ENCODE results near the gene CTSO.

Gene CTSO

DNA sequence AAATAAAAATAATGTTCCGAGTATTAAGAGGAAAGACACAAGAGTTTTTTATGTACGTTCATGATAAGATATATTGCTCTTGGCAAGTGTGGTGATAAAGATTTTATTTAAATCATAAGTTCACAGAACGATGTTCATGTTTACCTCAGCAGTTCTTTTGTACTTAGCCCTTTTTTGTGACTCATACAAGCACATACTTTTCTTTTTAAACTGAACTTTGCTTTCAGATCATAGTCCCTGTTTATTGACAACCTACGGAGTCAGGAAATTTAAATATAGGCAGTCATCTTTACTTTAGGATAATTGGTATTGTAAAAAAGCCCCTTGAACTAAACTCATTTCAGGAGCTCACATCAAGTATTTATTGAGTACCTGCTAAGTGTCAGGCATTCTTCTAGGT is 1.3 kb upstream of the CTSO start:
- Histone ChIP-seq H3K4me1 (ENCODE audit: control insufficient read depth, low read length) (peaks cover 6% of the 10 kb centered on the region), H3F3A (ENCODE audit: control insufficient read depth, insufficient read depth) (peaks cover 3% of the 10 kb centered on the region; the same call in 1 of the 2 replicates), H4K20me1 (ENCODE audit: control insufficient read depth, insufficient read depth, low read depth, low read length) (no peaks in the 10 kb centered on the region), H3K27me3 (ENCODE audit: control insufficient read depth, low read length) (no peaks in the 10 kb centered on the region), H3K4me3 (ENCODE audit: low read length) (no peak overlapping the region), H3K9me2 (replicated peaks; ENCODE audit: control insufficient read depth, low read length) (no peaks in the 10 kb centered on the region), H3K27ac (ENCODE audit: low read depth, low read length) (no peak overlapping the region), H3K79me2 (ENCODE audit: control insufficient read depth, low read length) (no peaks in the 10 kb centered on the region), H3K4me2 (ENCODE audit: low read length) (no peak overlapping the region), H3K36me3 (ENCODE audit: control insufficient read depth, low read length) (no peaks in the 10 kb centered on the region), H3K9me3 (ENCODE audit: control insufficient read depth, insufficient read depth, low read length) (no peaks in the 10 kb centered on the region)
- TF ChIP-seq CTCF (IDR thresholded peaks at IDR 0.05; ENCODE audit: low read depth, low read length, poor library complexity, severe bottlenecking) = no peak
- no peak for TF ChIP-seq EZH2phosphoT487 (IDR thresholded peaks at IDR 0.05; ENCODE audit: borderline replicate concordance, low read length)

- H3K27ac ChIP-seq (ENCODE audit: low read depth, low read length) = no peak overlapping the region
- H4K20me1 ChIP-seq (ENCODE audit: control insufficient read depth, insufficient read depth, low read depth, low read length) = no peaks in the 10 kb centered on the region
- H3K4me3 ChIP-seq (ENCODE audit: low read length) = peak overlapping the region; percentile 91
- H3K79me2 ChIP-seq (ENCODE audit: control insufficient read depth, low read length) = no peaks in the 10 kb centered on the region
- H3K27me3 ChIP-seq (ENCODE audit: control insufficient read depth, low read length) = no peaks in the 10 kb centered on the region
- no peaks in the 10 kb centered on the region for H3K36me3 ChIP-seq (ENCODE audit: control insufficient read depth, low read length)
- no peaks in the 10 kb centered on the region for H3K9me2 ChIP-seq (replicated peaks; ENCODE audit: control insufficient read depth, low read length)
- peaks cover 6% of the 10 kb centered on the region for H3K4me1 ChIP-seq (ENCODE audit: control insufficient read depth, low read length)
- no peaks in the 10 kb centered on the region for H3K9me3 ChIP-seq (ENCODE audit: control insufficient read depth, insufficient read depth, low read length)
- peaks cover 3% of the 10 kb centered on the region; the same call in 1 of the 2 replicates for H3F3A ChIP-seq (ENCODE audit: control insufficient read depth, insufficient read depth)
- peak overlapping the region; percentile 99 for H3K4me2 ChIP-seq (ENCODE audit: low read length)
- TF ChIP-seq CTCF (IDR thresholded peaks at IDR 0.05; ENCODE audit: low read depth, low read length, poor library complexity, severe bottlenecking) (no peak), EZH2phosphoT487 (IDR thresholded peaks at IDR 0.05; ENCODE audit: borderline replicate concordance, low read length) (no peak)
Observed at GRCh38 chr4:155954118-155954685, 536 bp upstream of the CTSO start.

GRCh38 chr4:155952501-155952901 is 1.2 kb downstream of the CTSO start:
- no peaks in the 10 kb centered on the region for H3K79me2 ChIP-seq (ENCODE audit: control insufficient read depth, low read length)
- H3K27me3 ChIP-seq (ENCODE audit: control insufficient read depth, low read length) = no peaks in the 10 kb centered on the region
- no peaks in the 10 kb centered on the region for H4K20me1 ChIP-seq (ENCODE audit: control insufficient read depth, insufficient read depth, low read depth, low read length)
- no peak overlapping the region for H3K27ac ChIP-seq (ENCODE audit: low read depth, low read length)
- H3K36me3 ChIP-seq (ENCODE audit: control insufficient read depth, low read length) = no peaks in the 10 kb centered on the region
- peaks cover 3% of the 10 kb centered on the region; the same call in 1 of the 2 replicates for H3F3A ChIP-seq (ENCODE audit: control insufficient read depth, insufficient read depth)
- H3K4me1 ChIP-seq (ENCODE audit: control insufficient read depth, low read length) = peaks cover 6% of the 10 kb centered on the region
- H3K4me2 ChIP-seq (ENCODE audit: low read length) = no peak overlapping the region
- no peaks in the 10 kb centered on the region for H3K9me3 ChIP-seq (ENCODE audit: control insufficient read depth, insufficient read depth, low read length)
- no peaks in the 10 kb centered on the region for H3K9me2 ChIP-seq (replicated peaks; ENCODE audit: control insufficient read depth, low read length)
- H3K4me3 ChIP-seq (ENCODE audit: low read length) = no peak overlapping the region
- TF ChIP-seq EZH2phosphoT487 (IDR thresholded peaks at IDR 0.05; ENCODE audit: borderline replicate concordance, low read length) (no peak), CTCF (IDR thresholded peaks at IDR 0.05; ENCODE audit: low read depth, low read length, poor library complexity, severe bottlenecking) (no peak)

All from DOHH2 (cell line).